IPS-18c (cell line): ENCODE results near the gene TUBE1.
A peak's percentile ranks its signal among the peaks of the same experiment; 100 is the strongest.
"Not testable (repeated sequence)": the region's sequence is repeated elsewhere in the genome, so short reads cannot be mapped to it uniquely, and the experiment has no call there.

ENCODE experiments used
- H3K4me3 ChIP-seq: 2 replicates; pipeline ENCODE4 v1.7.0; 2013; ENCODE audit warnings: low read depth, mild to moderate bottlenecking, low read length, moderate library complexity; ENCODE audit not compliant: insufficient read depth
- H3K9me3 ChIP-seq: one replicate; pipeline ENCODE4 v1.6.1; 2013; ENCODE audit warnings: mild to moderate bottlenecking, low read length, moderate library complexity; ENCODE audit not compliant: control insufficient read depth, insufficient read depth

TUBE1 gene, protein sequence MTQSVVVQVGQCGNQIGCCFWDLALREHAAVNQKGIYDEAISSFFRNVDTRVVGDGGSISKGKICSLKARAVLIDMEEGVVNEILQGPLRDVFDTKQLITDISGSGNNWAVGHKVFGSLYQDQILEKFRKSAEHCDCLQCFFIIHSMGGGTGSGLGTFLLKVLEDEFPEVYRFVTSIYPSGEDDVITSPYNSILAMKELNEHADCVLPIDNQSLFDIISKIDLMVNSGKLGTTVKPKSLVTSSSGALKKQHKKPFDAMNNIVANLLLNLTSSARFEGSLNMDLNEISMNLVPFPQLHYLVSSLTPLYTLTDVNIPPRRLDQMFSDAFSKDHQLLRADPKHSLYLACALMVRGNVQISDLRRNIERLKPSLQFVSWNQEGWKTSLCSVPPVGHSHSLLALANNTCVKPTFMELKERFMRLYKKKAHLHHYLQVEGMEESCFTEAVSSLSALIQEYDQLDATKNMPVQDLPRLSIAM

DNA sequence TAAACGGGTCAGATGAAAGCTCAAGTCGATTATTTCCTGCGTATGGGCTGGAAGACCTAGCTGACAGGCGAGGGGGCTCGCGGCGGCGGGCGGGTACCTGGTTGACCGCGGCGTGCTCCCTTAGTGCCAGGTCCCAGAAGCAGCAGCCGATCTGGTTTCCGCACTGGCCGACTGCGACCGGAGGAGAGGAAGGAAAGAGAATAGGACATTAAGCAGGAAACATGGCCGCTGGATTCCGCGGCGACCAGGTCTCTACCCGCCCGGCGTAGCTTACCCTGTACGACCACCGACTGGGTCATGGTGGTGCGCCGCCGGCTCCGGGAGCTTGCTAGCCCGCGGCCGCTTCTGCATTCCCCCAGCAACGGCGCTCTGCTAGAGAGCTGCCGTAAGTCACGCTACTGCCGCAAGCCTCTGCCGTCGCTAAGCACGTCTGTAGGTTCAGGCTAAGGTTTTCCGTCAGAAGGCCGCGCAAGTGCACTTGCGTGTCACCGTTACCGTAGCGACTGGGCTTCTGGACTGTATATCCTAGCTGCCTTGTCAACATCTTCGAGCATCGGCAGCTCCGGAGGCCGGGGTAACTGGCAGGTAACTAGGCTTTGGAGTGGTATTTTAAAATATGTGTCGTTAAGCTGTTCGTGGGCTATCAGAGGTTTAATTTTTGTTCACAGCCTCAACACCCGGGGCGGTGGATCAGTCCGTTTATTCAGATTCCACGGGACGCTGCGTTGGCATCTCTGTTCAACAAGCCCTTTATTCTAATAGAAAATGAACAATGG is at the start of gene TUBE1, which contains the start of gene FAM229B:
TSS of gene TUBE1 (minus strand) at position 347 of the 776 bp plus-strand sequence. CDS start at position 299, 48 bp downstream.
TSS of gene FAM229B (plus strand) at position 456 of the 776 bp plus-strand sequence. CDS start 11,693 bp downstream, outside the sequence.
- peak within 1 kb of the TSS; percentile 71 for H3K4me3 ChIP-seq
- no peaks in the 10 kb centered on the region for H3K9me3 ChIP-seq

DNA sequence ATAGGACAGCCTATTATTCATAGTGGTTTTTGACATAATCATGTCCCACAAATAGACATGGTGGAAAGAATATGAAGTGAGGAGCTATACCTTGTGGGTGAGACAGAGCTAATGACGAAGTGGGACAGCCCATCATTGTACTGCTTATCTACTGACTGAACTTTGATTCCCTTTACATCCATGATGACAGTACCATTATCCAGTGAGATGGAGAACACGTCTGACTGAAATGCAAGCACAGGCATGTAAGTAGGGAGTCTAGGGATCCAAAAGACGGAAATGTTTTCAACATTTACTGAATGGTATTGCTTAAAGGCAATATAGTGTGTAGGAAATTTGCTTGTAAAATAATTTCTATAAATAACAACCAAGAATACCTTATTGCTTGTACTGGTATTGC is 43.6 kb upstream of the TUBE1 start:
- Histone ChIP-seq H3K9me3 (no peaks in the 10 kb centered on the region), H3K4me3 (no peak overlapping the region)

DNA sequence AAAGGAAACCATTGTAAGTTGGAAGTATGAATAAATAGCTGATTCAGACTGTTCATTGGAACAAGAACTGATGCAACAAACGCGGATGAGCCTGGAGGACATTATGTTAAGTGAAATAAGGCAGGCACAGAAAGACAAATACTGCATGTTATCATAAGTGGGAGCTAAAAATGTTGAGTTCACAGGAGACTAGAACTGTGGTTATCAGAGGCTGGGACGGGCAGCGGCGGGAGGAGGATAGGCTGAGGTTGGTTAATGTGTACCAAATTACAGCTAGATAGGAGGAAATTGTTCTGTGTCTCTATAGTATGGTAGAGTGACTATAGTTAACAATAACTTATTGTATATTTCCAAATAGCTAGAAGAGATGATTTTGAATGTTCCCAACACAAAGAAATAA is 40.9 kb upstream of the TUBE1 start:
- Histone ChIP-seq H3K4me3 (no peak overlapping the region), H3K9me3 (no peaks in the 10 kb centered on the region)

DNA sequence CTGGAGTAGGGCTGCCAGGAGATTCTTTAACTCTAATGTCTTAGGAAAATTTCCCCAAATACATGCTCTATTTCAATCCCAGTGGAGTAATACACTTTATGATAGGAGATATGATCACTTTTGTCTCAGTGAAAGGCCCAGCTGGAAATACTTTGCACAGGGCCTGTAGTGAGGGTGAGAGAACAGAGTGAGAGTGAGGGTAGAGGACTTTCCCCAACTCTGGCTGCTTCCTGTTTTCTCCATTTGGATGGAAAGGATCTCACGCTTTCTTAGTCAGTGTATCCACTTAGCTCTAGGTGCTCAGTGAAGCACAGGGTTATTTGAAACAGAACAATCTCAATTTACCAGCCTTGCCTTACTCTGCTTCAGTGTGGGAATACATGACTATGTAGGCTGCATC is 36.7 kb upstream of the TUBE1 start:
- Histone ChIP-seq H3K4me3 (no peak overlapping the region), H3K9me3 (no peaks in the 10 kb centered on the region)

DNA sequence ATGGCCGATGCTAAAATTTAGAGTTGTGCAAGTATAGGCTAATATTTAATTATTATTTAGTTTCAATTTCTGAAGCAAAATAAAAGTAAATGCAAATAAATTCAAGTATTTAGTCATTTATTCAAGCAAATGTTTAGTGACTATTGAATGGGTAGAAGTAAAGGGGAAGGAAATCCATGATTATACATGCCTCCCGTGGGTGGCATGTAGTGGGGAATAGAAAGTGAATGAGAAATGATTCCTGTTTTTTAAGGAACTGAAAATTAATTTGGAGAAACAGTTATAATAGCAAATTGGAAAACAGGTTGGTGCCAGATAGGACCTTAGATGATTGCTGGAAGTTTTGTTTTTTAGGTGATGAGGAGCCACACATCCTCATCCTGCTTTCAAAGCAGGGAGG is 35.5 kb upstream of the TUBE1 start:
- H3K4me3 ChIP-seq: no peak overlapping the region
- no peaks in the 10 kb centered on the region for H3K9me3 ChIP-seq

DNA sequence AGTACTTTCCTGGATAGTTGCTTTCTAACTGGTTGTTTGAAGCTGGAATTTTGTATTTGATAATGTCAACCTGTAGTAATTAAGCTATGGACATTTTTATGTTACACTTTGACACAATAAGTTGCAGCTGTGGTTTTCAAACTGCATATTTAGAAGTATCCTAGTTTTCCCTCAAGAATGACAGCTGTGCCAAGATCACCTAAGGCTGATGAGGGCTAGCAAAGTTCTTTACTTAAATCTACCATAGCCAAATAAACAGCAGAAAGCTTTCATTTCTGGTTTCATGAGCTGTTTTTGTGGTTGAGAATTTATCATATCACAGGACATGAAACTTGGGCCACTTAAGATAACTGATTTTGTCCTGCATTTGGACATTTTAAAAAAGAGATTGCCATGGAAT is 30.8 kb upstream of the TUBE1 start:
- Histone ChIP-seq H3K9me3 (no peaks in the 10 kb centered on the region), H3K4me3 (no peak overlapping the region)

DNA sequence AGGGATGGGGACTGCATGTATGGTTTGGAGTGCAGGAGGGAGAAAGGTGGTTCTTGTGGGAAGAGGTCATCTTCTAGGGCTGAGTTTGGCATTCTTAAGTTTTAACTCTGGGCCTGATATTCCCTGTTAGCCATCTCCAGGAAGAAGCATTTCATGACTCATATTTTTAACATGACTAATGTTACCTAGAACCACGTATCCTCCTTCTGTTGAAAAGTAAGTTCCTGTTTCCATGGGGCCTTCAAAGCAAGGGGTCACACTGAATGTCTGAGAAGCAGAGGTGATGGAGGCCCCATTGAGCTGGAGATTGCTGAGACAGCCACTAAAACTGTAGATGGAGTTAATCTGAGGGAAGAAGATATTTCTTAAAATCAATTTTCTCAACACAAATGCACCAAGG is 30.3 kb upstream of the TUBE1 start:
- Histone ChIP-seq H3K4me3 (no peak overlapping the region), H3K9me3 (no peaks in the 10 kb centered on the region)

DNA sequence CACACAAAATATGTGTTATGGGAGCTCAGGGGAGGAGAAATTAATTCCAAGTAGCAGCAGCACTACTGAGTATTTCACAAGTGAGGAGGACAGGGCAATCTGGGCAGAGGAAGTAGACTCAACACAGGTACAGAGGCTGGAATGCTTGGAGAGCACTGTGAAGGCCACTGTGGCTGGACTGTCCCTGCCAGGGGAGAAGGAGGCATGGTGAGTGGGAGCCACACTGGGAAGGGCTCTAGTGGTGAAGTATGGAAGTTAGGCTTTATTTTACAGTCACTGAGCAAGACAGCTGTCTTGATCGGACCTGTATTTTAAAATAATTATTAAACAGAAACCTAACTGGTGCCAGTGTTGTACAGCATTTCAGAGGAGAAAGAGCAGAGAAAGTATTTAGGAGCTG is 28.9 kb upstream of the TUBE1 start:
- H3K9me3 ChIP-seq: no peaks in the 10 kb centered on the region
- no peak overlapping the region for H3K4me3 ChIP-seq

DNA sequence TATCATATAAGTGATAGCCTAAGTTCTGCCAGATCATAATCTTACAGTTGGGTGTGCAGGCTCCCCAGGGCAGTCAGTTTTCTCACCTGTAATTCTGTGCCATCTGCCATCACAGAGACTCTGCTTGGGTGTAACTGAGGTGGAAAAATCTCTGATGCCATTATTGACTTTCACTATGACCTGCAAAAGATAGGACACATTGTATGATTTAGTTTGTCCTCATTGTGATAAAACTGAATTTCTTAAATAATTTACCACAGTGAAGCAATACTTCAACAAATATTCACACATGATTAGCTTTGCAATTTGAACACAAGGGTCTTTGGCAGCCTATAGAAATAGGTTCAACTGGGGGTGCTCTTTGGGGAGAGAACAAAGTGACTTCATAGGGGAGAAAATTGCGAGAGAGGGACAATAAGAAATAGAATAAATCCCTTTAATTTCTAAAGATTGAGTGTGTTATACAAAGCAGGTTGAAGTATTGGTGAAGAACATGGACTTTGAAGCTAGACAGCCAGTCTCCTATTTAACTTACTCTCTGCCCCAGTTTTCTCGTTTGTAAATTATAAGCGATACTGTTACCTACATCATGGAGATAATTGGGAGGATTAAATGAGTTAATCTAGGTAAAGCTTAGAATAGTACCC is 27.4 kb upstream of the TUBE1 start:
- H3K9me3 ChIP-seq: no peaks in the 10 kb centered on the region
- H3K4me3 ChIP-seq: no peak overlapping the region

DNA sequence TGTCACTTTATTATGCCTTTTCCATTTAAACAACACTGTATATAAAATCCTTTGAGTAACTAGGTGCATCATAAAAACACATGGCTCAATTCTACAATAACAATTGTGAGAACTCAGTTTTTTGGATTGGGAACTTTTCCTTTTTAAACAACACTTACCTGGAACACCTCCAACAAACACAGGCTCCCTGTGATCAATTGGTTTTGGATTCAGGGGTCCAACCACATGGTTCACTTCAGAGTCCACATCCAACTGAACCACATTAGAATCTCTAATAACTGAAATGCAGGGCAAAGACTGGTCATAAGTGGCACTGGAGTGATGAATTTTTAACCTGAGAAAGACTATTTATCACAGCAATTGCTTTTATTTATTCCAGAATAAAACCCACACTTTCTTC is 26.6 kb upstream of the TUBE1 start:
- no peaks in the 10 kb centered on the region for H3K9me3 ChIP-seq
- no peak overlapping the region for H3K4me3 ChIP-seq

DNA sequence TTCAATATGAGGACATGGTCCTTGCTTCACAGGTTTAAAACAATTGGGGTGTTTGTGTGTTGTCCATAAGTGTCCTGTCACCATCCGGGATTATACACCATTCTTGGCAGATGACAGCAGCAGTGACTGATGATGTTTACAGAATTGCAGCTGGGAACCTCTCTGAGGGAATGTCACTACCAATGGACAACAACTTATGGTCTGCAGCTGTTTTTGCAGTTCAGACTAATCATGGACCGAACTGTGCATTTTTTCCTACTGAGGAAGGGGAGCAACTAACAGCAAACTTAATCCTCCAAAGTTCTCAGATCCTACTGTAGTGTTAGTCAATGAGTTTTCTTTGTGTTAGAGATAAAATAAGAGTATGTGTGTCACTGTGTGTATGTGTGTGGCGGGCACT is 26.1 kb upstream of the TUBE1 start:
- H3K9me3 ChIP-seq: no peaks in the 10 kb centered on the region
- no peak overlapping the region for H3K4me3 ChIP-seq

DNA sequence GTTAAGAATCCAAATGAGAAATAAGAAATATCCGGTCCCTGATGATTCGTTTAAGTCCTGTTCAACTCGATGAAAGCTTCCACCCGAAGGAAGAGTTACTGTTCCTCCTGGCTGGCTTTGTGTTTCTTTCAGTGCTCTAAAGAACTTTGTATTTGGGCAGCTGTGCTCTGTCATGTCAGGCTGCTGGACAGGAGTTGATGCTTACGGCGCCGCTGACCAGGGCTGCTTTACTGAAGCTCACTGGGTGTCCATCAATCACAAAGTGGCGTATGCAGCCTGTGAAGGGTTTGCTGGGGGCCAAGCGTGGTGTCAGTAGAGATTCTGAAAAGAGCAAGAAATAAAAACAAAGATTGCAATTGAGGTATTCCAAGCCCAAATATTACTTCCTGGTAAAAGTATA is 22.0 kb upstream of the TUBE1 start:
- H3K4me3 ChIP-seq: no peak overlapping the region
- no peaks in the 10 kb centered on the region for H3K9me3 ChIP-seq

DNA sequence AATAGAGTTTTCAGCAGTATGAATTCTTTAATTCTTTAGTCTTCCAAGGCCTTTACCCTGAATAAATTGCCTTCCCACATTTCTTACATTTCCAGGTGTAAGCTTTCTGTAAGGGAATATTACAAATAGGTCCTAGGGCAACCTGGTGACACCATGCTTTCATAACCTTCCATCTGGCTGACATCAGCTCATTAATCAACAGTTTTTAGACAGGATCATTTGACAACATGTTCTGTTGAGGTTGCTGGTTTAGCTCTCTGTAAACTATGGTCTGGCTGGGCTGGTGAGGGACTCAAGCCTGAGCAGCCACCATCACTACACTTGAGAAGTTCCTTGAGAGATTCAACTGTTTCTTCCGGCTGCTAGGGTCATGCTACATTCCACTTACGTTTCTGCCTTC is 19.3 kb upstream of the TUBE1 start:
- Histone ChIP-seq H3K9me3 (no peaks in the 10 kb centered on the region), H3K4me3 (no peak overlapping the region)

DNA sequence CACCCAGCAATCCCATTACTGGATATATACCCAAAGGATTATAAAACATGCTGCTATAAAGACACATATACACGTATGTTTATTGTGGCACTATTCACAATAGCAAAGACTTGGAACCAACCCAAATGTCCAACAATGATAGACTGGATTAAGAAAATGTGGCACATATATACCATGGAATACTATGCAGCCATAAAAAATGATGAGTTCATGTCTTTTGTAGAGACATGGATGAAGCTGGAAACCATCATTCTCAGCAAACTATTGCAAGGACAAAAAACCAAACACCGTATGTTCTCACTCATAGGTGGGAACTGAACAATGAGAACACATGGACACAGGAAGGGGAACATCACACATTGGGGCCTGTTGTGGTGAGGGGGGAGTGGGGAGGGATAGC is 18.7 kb upstream of the TUBE1 start:
- not testable (repeated sequence) for H3K9me3 ChIP-seq, H3K4me3 ChIP-seq

DNA sequence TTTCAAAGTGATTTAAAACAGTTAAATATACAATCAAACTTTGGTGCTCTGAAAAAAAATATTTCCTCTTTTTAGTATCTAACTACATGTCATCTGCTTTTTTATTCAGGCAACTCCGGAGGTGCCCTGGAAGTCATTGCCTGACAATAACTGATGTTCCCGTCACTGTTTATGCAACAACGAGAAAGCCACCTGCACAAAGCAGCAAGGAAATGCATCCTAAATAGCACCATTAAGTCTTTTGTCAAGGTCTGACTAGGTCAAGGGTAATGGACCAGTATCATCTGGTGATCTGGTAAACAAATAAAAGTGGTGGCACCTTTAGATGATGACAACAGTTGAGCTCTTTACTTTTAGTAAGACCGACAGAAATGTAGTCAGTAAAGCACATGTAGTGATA is 13.3 kb upstream of the TUBE1 start:
- Histone ChIP-seq H3K4me3 (no peak overlapping the region), H3K9me3 (no peaks in the 10 kb centered on the region)

DNA sequence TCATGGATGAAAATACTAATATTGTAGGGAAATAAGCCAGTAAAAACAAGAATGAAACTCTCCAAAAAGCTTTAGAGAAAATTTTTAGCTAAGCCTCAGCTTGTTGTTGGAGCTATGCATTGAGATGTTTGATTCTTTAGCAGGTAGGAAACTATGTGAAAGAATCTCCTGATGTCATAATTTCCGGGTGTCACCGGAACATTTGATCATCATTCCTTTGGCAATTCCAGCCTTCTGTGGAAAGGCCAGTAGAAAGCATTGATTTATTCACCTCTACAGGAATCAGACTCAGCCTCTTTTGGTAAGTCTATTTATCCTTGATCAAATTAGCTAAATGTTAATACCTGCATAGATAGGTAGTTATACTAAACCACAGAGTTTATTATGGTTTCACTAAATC is 9.6 kb upstream of the TUBE1 start:
- no peaks in the 10 kb centered on the region for H3K9me3 ChIP-seq
- no peak overlapping the region for H3K4me3 ChIP-seq

DNA sequence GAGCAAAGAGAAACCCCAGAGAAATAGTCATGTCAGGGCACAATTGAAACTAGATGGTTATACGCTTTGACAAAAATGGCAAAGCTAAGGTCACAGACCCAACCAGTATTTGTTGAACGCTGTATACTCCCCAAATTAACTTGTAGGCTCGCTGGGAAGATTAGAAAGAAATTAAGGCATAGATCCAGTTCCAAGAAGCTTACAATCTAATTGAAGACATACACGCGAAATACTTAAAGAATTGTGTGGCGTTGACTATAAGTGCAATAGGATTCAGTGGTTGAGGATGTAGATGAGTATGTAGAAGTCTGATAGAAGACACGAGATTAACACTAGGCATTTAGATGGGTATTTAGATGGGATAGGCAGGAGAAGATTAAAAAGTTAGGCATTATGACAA is 634 bp upstream of the TUBE1 start:
- no peaks in the 10 kb centered on the region for H3K9me3 ChIP-seq
- H3K4me3 ChIP-seq: peak overlapping the region; percentile 71

DNA sequence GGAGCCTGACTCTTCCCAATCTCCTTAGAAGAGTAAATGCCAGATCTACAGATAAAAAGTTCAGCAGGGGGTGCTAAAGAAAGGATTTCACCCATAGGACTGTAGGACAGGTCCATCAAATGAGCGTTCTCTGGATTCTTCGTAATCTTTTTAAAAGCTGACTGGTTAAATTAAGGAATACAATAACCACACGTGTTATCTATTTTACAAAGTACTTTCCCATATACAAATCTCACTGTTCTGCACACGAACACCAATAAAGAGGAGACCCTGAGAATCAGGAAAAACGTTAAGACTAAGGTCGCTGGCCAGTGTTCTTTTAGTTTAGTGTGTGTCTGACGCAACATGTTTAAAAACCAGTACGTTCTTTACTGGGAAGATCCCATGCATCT is 542 bp downstream of the TUBE1 start:
- Histone ChIP-seq H3K9me3 (no peaks in the 10 kb centered on the region), H3K4me3 (peak overlapping the region; percentile 71)
